ENCODE results near the gene PLCB1. TPM values are rescaled to one million over a fixed set of nuclear protein-coding genes. Genes with fewer than 3 reads are reported as not detected.
"Not testable (repeated sequence)": the region's sequence is repeated elsewhere in the genome, so short reads cannot be mapped to it uniquely, and the experiment has no call there.

PLCB1 gene
- total RNA-seq (1 to 10 TPM; 2.6 to 3.8 TPM), polyA plus RNA-seq (1 to 10 TPM; 1.4 to 3.0 (median 2.8) TPM), total RNA-seq (1.4 to 4.9 (median 3.4) reads per million in 6 experiments)

DNA sequence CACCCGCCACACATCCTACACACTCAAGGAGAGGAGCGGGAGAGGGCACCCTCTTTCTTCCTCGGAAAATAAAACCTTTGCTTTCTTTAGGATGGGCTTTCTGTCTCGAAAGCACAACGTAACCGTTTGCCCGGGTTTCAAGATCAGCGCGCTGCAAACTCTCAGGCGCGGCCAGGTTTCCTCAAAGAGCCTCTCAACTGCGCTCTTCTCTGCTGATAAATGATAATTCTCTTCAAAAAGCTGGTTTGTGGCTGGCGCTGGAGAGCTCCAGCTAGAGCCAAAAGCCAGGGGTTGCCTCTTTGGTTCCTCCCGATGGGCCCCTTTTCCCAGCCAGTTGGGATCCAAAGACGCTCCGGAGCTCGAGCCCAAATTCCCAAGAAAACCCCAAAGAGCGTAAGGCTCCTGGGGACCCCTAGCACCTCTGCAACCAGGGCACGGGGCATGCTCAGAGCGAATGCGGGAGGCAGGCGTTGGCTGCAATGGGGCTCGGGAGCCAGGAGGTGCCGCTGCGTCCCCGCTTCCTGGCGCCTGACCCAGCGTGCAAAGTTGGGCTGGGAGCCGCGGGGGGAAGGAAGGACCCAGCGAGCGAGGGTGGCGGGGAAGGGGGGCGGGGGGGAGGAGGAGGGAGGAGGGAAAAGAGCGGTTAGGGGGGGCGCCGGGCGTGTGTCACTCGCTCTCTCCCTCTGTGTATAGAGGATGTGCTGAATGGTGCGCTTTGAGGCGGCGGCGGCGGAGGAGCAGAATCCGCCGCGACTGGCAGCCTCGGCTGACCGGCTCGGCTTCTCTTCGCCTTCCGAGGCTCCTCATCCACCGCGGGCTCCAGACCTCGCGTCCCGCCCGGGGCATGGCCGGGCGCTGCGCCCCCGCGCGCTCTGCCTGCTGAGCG lies at the start of gene PLCB1:
PLCB1 (plus strand) TSS at position 669 of the 886 bp plus-strand sequence. CDS start 386 bp downstream, outside the sequence.
- Mint-ChIP-seq H3K27ac (peak within 1 kb of the TSS in 4 of 10 donors; percentile 2 to 82 (median 50)), H3K9me3 (no peaks in the 10 kb centered on the region), H3K4me1 (peaks cover 2 to 29% (median 20%) of the 10 kb centered on the region in 4 donors), H3K27me3 (peaks cover 0 to 21% (median 12%) of the 10 kb centered on the region in 5 donors), H3K36me3 (no peaks in the 10 kb centered on the region), H3K4me3 (peak within 1 kb of the TSS; percentile 70 to 92 (median 83))
- ATAC-seq (peak; percentile 88 to 91), DNase-seq (peak; percentile 72 to 89 (median 78))
- POLR2A ChIA-PET, result interaction anchor here (0.6 kb wide), 1 partner anchor 16 kb away, joined by 4 read pairs; no protein-coding TSS in a partner anchor

GRCh38 chr20:8082989-8083388 lies 49.1 kb upstream of the PLCB1 start:
- Mint-ChIP-seq H3K4me1 (no peaks in the 10 kb centered on the region), H3K36me3 (no peaks in the 10 kb centered on the region), H3K9me3 (no peaks in the 10 kb centered on the region), H3K4me3 (no peak overlapping the region), H3K27me3 (peaks cover 0 to 4% (median 2%) of the 10 kb centered on the region in 5 donors), H3K27ac (no peak overlapping the region)
- ATAC-seq, result no peak
- POLR2A ChIA-PET, result no interaction called here
- no peak for DNase-seq

- no peak overlapping the region for H3K27ac Mint-ChIP-seq
- H3K9me3 Mint-ChIP-seq, result no peaks in the 10 kb centered on the region
- no peaks in the 10 kb centered on the region for H3K36me3 Mint-ChIP-seq
- ATAC-seq, result no peak
- no peak for DNase-seq
- peaks cover 8 to 14% (median 9%) of the 10 kb centered on the region in 5 donors for H3K27me3 Mint-ChIP-seq
- POLR2A ChIA-PET, result no interaction called here
- H3K4me3 Mint-ChIP-seq, result no peak overlapping the region
- H3K4me1 Mint-ChIP-seq, result no peaks in the 10 kb centered on the region
Observed at GRCh38 chr20:8089668-8090067, 42.4 kb upstream of the PLCB1 start.

- no peak overlapping the region for H3K27ac Mint-ChIP-seq
- H3K9me3 Mint-ChIP-seq, result no peaks in the 10 kb centered on the region
- DNase-seq (no peak), ATAC-seq (no peak)
- no peaks in the 10 kb centered on the region for H3K4me1 Mint-ChIP-seq
- H3K4me3 Mint-ChIP-seq, result no peak overlapping the region
- no peaks in the 10 kb centered on the region for H3K36me3 Mint-ChIP-seq
- POLR2A ChIA-PET, result no interaction called here
- H3K27me3 Mint-ChIP-seq, result peaks cover 5 to 14% (median 7%) of the 10 kb centered on the region in 5 donors
Observed at GRCh38 chr20:8094415-8094818, 37.6 kb upstream of the PLCB1 start.

- Mint-ChIP-seq H3K27me3 (peaks cover 4 to 14% (median 5%) of the 10 kb centered on the region in 5 donors), H3K27ac (no peak overlapping the region), H3K9me3 (no peaks in the 10 kb centered on the region), H3K36me3 (no peaks in the 10 kb centered on the region), H3K4me1 (no peaks in the 10 kb centered on the region), H3K4me3 (no peak overlapping the region)
- POLR2A ChIA-PET, result no interaction called here
- DNase-seq, result no peak
- no peak for ATAC-seq
Observed at GRCh38 chr20:8094850-8095249, 37.2 kb upstream of the PLCB1 start.

DNA sequence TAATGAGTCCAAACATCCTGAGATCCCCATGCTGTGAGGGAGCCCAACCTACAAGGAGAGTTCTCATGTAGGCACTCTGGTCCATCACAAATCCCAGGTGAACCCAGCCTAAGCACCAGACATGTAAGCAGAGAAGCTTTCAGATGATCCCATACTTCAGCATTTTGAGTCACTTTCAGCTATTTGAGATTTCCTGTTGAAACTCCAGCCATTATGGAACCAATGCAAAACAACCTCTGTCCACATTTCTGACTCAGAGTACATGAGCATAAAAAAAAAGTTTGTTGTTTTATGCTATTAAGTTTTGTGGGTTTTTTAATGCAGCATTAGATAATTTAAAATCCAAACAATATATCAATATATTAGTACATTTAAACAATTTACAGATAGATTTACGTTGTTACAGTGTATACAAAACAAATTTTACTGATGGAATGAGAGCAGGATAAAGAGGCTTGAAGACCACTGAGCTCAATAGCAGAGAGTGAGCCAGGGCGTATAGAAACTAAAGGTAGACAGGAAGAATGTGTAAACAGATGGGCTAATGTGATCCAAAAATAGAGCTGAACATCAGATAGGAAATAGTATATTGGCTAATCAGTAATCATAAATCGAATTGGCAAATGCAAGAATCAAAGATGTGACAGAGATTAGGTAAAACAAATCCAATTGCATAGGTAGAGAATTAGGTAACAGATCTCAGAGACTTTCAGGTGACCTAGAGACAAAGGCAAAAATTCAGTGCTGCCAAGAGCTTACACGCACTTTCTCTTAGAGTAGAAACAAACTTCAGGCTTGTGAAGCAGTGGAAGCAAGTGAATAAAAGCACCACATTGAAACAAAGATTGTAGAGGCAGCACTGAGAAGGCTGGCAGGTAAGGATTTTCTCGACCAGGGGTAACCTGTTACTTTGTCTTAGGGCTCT lies 36.2 kb upstream of the PLCB1 start:
- no peak overlapping the region for H3K4me3 Mint-ChIP-seq
- no peaks in the 10 kb centered on the region for H3K9me3 Mint-ChIP-seq
- POLR2A ChIA-PET, result no interaction called here
- H3K36me3 Mint-ChIP-seq, result no peaks in the 10 kb centered on the region
- H3K4me1 Mint-ChIP-seq, result no peaks in the 10 kb centered on the region
- DNase-seq (no peak), ATAC-seq (no peak)
- H3K27me3 Mint-ChIP-seq, result peaks cover 6 to 11% (median 7%) of the 10 kb centered on the region in 5 donors
- no peak overlapping the region for H3K27ac Mint-ChIP-seq

DNA sequence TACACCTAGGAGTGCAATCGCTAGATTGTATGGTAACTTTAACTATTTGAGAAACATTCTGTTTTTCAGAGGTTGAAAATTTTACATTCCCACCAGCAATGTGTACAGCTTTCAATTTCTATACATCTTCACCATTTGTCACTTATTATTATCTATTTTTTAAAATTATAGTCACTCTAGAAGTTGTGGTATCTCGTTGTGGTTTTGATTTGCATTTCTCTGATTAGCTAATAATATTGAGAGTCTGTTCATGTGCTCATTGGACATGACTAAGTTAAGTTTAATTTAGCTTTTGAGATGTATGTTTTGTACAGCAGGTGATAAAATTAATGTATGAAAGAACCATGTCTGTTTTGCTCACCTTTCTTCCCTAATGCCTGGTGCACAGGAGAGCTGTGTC lies 34.8 kb upstream of the PLCB1 start:
- H3K36me3 Mint-ChIP-seq, result no peaks in the 10 kb centered on the region
- no peak overlapping the region for H3K27ac Mint-ChIP-seq
- H3K9me3 Mint-ChIP-seq, result no peaks in the 10 kb centered on the region
- POLR2A ChIA-PET, result no interaction called here
- no peaks in the 10 kb centered on the region for H3K4me1 Mint-ChIP-seq
- DNase-seq (no peak), ATAC-seq (no peak)
- peaks cover 3 to 9% (median 8%) of the 10 kb centered on the region in 5 donors for H3K27me3 Mint-ChIP-seq
- no peak overlapping the region for H3K4me3 Mint-ChIP-seq

DNA sequence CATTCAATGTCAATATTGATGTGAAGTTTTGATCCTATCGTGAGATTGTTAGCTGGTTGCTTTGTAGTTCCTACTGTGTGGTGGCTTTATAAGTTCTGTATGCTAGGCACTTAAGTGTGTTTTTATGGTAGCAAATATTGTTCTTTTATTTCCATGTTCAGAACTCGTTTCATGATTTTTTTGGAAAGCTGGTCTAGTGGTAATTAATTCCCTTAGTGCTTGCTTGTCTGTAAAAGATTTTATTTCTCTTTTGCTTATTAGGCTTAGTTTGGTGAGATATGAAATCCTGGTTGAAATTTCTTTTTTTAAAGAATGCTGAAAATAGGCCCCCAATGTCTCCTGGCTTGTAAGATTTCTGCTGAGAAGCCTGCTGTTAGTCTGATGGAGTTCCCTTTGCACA lies 27.8 kb upstream of the PLCB1 start:
- Mint-ChIP-seq H3K27ac (no peak overlapping the region), H3K4me3 (no peak overlapping the region), H3K4me1 (no peaks in the 10 kb centered on the region), H3K9me3 (peaks cover 10 to 47% (median 25%) of the 10 kb centered on the region in 9 donors), H3K36me3 (peaks cover 0 to 32% (median 3%) of the 10 kb centered on the region in 3 donors), H3K27me3 (peaks cover 3 to 26% (median 9%) of the 10 kb centered on the region in 5 donors)
- no peak for DNase-seq
- POLR2A ChIA-PET, result no interaction called here
- ATAC-seq, result no peak

DNA sequence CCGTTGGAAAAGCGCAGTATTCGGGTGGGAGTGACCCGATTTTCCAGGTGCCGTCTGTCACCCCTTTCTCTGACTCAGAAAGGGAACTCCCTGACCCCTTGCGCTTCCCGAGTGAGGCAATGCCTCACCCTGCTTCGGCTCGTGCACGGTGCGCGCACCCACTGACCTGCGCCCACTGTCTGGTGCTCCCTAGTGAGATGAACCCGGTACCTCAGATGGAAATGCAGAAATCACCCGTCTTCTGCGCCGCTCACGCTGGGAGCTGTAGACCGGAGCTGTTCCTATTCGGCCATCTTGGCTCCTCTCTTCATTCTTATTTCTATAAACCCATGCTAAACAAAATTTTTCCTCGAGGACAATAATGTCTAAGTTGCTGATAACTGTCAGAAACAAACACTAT lies 17.5 kb upstream of the PLCB1 start:
- H3K9me3 Mint-ChIP-seq, H3K4me1 Mint-ChIP-seq, H3K27ac Mint-ChIP-seq, DNase-seq, ATAC-seq, POLR2A ChIA-PET, H3K36me3 Mint-ChIP-seq: not testable (repeated sequence)
- peaks cover 3 to 19% (median 8%) of the 10 kb centered on the region in 5 donors for H3K27me3 Mint-ChIP-seq
- peak overlapping the region in 1 of 10 donors; percentile 60 for H3K4me3 Mint-ChIP-seq

DNA sequence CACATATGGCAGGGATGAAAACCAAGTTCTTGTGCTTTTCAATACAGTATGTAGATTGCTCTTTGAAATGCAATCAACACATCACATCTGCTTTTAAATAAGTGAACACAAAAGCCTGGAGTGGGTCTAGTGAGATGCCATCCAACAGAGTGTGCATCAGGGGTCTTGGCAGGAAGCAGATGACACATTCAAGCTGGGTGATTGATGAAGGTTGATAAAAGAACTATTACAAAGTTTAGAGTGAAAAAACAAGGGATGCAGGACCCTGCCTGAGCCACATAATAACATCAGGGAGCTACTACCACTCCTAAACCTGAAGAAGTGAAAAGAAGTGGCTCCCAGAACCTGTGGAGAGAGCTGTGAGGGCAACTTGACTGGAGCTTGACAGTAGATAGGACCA lies 16.6 kb upstream of the PLCB1 start:
- ATAC-seq (no peak), DNase-seq (no peak)
- H3K27ac Mint-ChIP-seq, result no peak overlapping the region
- H3K27me3 Mint-ChIP-seq, result peaks cover 3 to 21% (median 8%) of the 10 kb centered on the region in 5 donors
- peaks cover 0 to 3% (median 0%) of the 10 kb centered on the region in 9 donors for H3K9me3 Mint-ChIP-seq
- POLR2A ChIA-PET, result no interaction called here
- no peak overlapping the region for H3K4me3 Mint-ChIP-seq
- no peaks in the 10 kb centered on the region for H3K36me3 Mint-ChIP-seq
- no peaks in the 10 kb centered on the region for H3K4me1 Mint-ChIP-seq

DNA sequence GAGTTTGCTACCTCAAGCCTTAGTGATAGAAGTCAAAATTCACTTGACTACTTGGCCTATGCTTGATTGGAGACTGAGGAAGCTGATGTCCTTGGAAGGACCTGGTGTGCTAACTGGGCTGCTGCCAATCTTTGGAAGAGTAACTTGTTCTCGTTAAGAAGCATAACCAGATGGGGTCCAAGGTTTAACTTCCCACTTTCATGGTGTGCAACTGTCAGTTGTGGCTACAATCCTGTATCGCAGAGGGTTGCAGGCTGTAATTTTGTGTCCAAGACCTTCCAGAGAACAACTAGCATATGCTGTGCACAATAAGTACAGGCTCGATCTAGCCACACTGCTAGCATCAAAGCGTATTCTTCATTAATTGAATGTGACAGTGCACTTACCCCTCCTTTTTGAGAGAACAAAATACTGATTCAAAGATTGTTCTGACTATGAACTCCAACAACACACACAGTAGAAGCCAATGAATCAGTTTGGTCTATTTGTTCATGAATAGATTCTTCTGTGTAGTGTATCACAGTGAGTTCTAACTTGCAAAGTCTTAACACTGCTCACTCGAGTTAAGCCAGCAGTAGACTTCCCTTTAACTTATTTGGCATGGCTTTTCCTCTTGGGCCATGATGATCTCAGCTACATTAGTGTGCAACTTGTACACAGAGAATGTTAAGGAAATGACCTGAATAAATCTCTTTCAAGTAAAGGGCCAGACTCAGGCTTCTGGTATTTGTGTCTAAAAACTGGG lies 15.8 kb upstream of the PLCB1 start:
- H3K4me1 Mint-ChIP-seq, result no peaks in the 10 kb centered on the region
- POLR2A ChIA-PET, result no interaction called here
- ATAC-seq, result no peak
- H3K36me3 Mint-ChIP-seq, result no peaks in the 10 kb centered on the region
- H3K27ac Mint-ChIP-seq, result no peak overlapping the region
- peaks cover 4 to 29% (median 8%) of the 10 kb centered on the region in 5 donors for H3K27me3 Mint-ChIP-seq
- peaks cover 0 to 3% (median 0%) of the 10 kb centered on the region in 9 donors for H3K9me3 Mint-ChIP-seq
- DNase-seq, result no peak
- no peak overlapping the region for H3K4me3 Mint-ChIP-seq

DNA sequence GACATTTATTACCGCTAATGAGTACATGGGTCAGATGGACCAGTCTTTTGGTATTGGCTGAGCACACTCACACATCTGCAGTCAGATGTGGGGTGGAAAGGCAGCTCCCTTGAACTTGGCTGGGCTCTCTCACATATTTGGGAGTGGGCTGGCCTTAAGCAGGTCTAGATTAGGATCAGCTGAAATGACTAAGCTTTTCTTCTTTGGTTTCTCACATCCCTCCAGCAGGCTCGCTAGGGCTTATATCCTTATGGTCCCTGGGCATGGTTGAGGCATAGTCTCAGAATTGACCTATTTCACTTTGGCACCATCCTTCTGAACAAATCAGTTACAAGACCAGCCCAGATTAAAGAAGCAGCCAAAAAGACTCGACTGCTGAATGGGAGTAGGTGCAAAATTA lies 14.4 kb upstream of the PLCB1 start:
- POLR2A ChIA-PET, result no interaction called here
- Mint-ChIP-seq H3K9me3 (peaks cover 0 to 3% (median 0%) of the 10 kb centered on the region in 9 donors), H3K27ac (no peak overlapping the region), H3K4me3 (no peak overlapping the region), H3K36me3 (no peaks in the 10 kb centered on the region), H3K27me3 (peaks cover 5 to 30% (median 8%) of the 10 kb centered on the region in 5 donors), H3K4me1 (no peaks in the 10 kb centered on the region)
- no peak for DNase-seq
- ATAC-seq, result no peak

All from naive thymus-derived CD8-positive, alpha-beta T cell (primary cell).